Hepatocyte (in vitro differentiated cells): ENCODE results near the gene DIP2C.

Source experiments
- CTCF ChIP-seq: fragments of 200-600 bp; sonication (generic); IDR thresholded peaks from 2 replicates; pipeline ENCODE4 v1.5.1; 2016; ENCODE audit warnings: antibody characterized with exemption, mild to moderate bottlenecking; ENCODE audit not compliant: poor library complexity
- EZH2 ChIP-seq: fragments of 200-600 bp; sonication (generic); IDR thresholded peaks from 2 replicates; pipeline ENCODE4 v1.6.1; 2016; ENCODE audit warnings: antibody characterized with exemption, mild to moderate bottlenecking, borderline replicate concordance
- EZH2phosphoT487 ChIP-seq: fragments of 200-600 bp; sonication (generic); IDR thresholded peaks from one replicate; pipeline ENCODE4 v1.6.1; 2018; ENCODE audit warnings: antibody characterized with exemption, mild to moderate bottlenecking, low read depth, moderate library complexity; ENCODE audit not compliant: unreplicated experiment, severe bottlenecking

DNA sequence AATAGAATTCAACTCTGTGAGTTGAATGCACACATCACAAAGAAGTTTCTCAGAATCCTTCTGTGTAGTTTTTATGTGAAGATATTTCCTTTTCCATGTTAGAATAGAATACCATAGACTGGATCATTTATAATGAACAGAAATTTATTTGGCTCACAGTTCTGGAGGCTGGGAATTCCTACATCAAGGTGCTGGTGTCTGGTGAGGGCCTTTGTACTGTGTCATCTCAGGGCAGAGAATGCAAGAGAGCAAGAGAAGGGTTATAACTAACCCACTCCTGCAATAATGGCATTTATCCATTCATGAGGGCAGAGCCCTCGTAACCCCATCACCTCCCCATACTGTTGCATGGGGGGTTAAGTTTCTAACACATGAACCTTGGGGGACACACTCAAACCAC, 18.4 kb upstream of the DIP2C start:
- TF ChIP-seq CTCF (no peak), EZH2 (no peak), EZH2phosphoT487 (no peak)
